NOMO-1 (cell line): ENCODE data around the gene SMG5.
"Not testable (repeated sequence)": the region's sequence is repeated elsewhere in the genome, so short reads cannot be mapped to it uniquely, and the experiment has no call there.

ENCODE experiments used
- DNase-seq, 2 experiments: peaks; one replicate each; lab custom pipeline; 2025; ENCODE audit not compliant: unreplicated experiment in 2 of 2; lab: John Stamatoyannopoulos, UW

SMG5 gene, protein sequence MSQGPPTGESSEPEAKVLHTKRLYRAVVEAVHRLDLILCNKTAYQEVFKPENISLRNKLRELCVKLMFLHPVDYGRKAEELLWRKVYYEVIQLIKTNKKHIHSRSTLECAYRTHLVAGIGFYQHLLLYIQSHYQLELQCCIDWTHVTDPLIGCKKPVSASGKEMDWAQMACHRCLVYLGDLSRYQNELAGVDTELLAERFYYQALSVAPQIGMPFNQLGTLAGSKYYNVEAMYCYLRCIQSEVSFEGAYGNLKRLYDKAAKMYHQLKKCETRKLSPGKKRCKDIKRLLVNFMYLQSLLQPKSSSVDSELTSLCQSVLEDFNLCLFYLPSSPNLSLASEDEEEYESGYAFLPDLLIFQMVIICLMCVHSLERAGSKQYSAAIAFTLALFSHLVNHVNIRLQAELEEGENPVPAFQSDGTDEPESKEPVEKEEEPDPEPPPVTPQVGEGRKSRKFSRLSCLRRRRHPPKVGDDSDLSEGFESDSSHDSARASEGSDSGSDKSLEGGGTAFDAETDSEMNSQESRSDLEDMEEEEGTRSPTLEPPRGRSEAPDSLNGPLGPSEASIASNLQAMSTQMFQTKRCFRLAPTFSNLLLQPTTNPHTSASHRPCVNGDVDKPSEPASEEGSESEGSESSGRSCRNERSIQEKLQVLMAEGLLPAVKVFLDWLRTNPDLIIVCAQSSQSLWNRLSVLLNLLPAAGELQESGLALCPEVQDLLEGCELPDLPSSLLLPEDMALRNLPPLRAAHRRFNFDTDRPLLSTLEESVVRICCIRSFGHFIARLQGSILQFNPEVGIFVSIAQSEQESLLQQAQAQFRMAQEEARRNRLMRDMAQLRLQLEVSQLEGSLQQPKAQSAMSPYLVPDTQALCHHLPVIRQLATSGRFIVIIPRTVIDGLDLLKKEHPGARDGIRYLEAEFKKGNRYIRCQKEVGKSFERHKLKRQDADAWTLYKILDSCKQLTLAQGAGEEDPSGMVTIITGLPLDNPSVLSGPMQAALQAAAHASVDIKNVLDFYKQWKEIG

DNA sequence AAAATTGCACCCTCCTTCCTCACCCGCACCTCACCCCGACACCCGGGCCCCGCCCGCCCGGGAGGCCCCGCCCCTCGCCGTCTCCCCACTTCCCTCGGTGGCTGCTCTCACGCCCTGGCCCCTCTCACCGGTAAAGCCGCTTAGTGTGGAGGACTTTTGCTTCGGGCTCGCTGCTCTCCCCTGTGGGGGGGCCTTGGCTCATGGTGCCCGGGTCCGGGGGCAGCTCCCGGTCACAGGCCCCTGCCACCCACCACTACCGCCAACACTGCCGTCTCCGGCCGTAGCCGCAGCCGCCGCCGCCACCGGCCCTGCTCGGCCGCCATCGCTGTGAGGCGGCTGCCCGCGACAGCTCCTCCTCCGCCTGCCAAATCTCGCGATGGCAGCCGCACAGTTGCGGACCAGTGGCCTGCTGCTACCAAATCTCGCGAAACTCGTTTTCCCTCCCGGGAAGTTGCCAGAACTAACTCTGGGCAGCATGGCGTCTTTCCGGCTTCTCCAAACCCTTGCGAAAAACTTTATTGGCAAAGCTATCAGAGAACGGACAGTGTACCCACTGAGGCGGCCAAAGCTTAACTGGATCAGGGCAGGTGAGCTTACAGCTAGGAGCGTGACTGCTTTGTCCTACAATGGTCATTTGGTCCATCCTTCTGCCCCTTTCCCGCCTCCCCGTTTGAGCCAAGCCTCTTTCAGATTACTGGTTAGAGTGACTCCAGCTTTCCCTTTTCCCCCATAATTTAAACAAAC lies at the start of gene SMG5:
Gene SMG5, minus strand, starts transcription at position 347 of the 744 bp plus-strand sequence. Its CDS starts 145 bp downstream, at position 202.
- DNase-seq = peak; percentile 95 to 98

DNA sequence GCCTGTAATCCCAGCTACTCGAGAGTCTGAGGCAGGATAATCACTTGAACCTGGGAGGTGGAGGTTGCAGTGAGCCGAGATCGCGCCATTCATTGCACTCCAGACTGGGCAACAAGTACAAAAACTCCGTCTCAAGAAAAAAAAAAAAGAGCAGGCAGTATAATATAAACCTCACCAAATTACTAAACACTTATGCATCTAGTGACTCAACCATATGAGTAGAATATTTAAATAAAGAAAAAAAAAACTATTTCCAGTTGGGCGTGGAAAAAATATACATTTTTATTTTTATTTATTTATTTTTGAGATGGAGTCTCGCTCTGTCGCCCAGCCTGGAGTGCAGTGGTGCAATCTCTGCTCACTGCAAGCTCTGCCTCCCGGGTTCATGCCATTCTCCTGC lies 40.6 kb upstream of the SMG5 start:
- not testable (repeated sequence) for DNase-seq

DNA sequence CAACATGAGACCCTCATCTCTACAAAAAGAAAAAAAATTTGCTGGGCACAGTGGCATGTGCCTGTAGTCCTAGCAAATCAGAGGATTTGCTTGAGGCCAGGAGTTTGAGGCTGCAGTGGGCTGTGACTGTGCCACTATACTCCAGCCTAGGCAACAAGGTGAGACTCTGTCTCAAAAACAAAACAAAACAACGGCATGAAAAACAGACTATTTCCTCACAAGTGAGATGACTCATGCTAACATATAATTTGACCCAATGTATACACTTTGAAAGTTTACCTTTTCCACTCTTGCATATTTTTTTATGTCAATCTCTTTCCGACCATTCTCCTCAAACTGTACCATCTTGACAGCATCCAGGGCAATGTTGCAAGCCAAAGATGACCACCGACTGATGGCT lies 37.9 kb upstream of the SMG5 start:
- DNase-seq = no peak

- peak in 1 of 2 experiments; percentile 23 for DNase-seq
Observed at GRCh38 chr1:156319664-156320063, 37.0 kb upstream of the SMG5 start.

- no peak for DNase-seq
Observed at GRCh38 chr1:156316909-156317308, 34.3 kb upstream of the SMG5 start.

GRCh38 chr1:156310962-156311361 lies 28.3 kb upstream of the SMG5 start:
- no peak for DNase-seq

GRCh38 chr1:156308078-156308477 lies 25.5 kb upstream of the SMG5 start:
- no peak for DNase-seq

DNA sequence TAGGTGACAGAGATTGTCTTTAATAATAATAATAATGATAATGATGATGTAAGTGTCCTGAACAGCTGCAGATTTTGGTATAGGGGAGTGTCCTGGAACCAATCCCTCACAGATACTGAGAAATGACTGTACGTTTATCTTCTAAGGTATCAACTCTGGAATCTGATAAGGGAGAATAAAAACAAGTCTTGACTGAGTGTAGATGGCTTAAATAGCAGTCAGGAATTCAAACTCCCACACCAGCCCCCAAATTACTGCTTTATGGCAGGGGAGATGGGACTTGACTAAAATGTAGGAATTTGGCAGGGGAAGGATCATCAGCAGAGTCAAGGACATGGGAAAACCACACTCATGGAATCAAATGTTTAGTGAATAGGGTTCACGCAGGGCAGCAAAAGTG lies 22.6 kb upstream of the SMG5 start:
- no peak for DNase-seq

DNA sequence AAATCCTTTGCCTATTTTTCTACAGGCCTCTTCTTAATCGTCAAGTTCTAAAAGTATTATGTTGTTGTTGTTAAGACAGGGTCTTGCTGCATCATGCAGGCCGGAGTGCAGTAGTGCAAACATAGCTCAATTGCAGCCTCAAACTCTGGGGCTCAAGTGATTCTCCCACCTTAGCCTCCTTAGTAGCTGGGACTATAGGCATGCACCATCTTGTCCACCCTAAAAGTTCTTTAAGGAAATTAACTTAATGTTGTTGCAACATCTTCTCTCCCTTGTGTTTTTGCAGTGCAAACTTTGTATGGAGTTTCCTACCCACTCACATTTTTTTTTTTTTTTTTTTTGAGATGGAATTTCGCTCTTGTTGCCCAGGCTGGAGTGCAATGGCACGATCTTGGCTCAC lies 20.6 kb upstream of the SMG5 start:
- DNase-seq = no peak

GRCh38 chr1:156298852-156299357 lies 16.3 kb upstream of the SMG5 start, which contains the start of gene VHLL:
Gene VHLL, minus strand, starts transcription at chr1:156299307. Its CDS starts 118 bp downstream, at chr1:156299189.
- no peak for DNase-seq

- peak; percentile 24 to 65 for DNase-seq
Observed at GRCh38 chr1:156295391-156295947, 12.8 kb upstream of the SMG5 start, which contains the start of gene GLMP. Gene GLMP, minus strand, starts transcription at chr1:156295679. Its CDS starts 34 bp downstream, at chr1:156295645.

GRCh38 chr1:156293895-156294294 lies 11.3 kb upstream of the SMG5 start:
- no peak for DNase-seq

- no peak for DNase-seq
Observed at GRCh38 chr1:156293098-156293434, 10.4 kb upstream of the SMG5 start.

DNA sequence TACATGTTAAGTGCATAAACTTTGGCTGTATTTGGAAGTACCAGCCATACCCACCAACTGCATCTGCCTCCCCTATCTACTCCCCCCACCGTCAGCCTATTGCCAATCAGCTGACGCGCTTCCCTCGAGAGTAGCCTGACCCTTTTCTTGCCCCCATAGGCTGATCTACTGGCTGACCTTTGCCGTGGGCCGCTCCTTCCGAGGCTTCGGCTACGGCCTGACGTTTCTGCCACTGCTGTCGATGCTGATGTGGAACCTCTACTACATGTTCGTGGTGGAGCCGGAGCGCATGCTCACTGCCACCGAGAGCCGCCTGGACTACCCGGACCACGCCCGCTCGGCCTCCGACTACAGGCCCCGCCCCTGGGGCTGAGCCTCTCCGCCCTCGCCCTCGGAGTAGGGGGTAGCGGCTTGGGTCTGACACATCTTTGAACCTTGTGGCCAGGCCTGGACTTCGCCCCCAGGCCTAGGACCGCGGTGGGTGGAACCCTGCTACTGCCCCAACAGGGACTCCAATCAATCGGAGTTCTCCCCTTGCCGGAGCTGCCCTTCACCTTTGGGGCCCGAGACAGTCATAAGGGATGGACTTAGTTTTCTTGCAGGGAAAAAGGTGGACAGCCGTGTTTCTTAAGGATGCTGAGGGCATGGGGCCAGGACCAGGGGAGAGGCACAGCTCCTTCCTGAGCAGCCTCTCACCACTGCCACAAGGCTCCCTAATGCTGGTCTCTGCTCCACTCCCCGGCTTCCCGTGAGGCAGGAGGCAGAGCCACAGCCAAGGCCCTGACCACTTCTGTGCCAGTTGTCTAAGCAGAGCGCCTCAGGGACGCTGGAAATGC lies 8.8 kb upstream of the SMG5 start:
- no peak for DNase-seq

GRCh38 chr1:156289857-156290256 lies 7.2 kb upstream of the SMG5 start:
- no peak for DNase-seq

DNA sequence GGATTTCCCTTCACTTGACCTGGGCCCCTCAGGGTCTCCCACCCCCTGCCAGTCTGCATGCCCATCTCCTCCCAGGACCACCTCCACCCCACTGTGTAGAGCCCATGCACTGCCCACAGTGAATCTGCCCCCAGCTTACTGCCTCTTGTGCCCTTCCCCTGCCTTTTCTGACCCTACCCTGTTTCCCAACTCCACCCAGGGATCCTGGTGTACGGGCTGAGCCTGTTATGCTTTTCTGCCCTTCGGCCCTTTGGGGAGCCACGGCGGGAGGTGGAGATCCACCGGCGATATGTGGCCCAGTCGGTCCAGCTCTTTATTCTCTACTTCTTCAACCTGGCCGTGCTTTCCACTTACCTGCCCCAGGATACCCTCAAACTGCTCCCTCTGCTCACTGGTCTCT lies 3.4 kb upstream of the SMG5 start:
- DNase-seq = no peak

DNA sequence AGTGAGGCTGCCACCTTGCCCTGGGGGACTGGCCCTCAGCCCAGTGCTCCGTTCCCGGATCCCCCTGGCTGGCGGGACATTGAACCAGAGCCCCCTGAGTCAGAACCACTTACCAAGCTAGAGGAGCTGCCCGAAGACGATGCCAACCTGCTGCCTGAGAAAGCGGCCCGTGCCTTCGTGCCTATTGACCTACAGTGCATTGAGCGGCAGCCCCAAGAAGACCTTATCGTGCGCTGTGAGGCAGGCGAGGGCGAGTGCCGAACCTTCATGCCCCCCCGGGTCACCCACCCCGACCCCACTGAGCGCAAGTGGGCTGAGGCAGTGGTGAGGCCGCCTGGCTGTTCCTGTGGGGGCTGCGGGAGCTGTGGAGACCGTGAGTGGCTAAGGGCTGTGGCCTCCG lies 2.8 kb upstream of the SMG5 start:
- no peak for DNase-seq

DNA sequence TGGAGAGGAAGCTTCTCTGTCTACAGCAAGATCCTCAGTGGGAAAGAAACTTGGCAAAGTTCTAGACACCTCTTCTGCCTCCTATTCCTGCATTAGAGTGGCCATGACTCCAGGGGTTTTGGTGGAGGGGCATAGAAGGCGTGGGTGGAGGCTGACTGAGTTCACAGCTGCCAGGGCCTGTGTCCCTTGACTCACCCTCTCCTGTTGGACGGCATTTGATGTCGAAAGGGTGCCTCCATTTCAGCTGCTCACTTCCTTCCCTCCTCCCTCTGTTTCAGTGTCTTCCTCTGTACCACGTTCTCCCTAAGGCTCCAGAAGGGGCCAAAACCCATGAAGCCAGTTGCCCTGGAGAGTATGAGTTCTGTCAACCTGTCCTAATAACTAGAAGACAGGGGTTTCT lies 2.1 kb upstream of the SMG5 start:
- no peak for DNase-seq

- DNase-seq = no peak
Observed at GRCh38 chr1:156284112-156284511, 1.5 kb upstream of the SMG5 start, which contains the start of gene TMEM79. Gene TMEM79, plus strand, starts transcription at chr1:156284325. Its CDS starts 902 bp downstream, at chr1:156285227.
